ENCODE measurements around the gene PLA1A. TPM values are rescaled to one million over a fixed set of nuclear protein-coding genes. Genes with fewer than 3 reads are reported as not detected.

Gene PLA1A
- total RNA-seq, 1 donor from 2014 or later, result not detected

Other genes starting within 250 kb of the PLA1A start
- 45.9 TPM for gene TMEM39A, start 134.3 kb upstream of the PLA1A start, total RNA-seq
- gene POGLUT1, start 128.9 kb upstream of the PLA1A start, total RNA-seq, result 6.8 TPM
- 33.9 TPM for gene TIMMDC1, start 99.3 kb upstream of the PLA1A start, total RNA-seq
- 1.0 TPM for gene CD80, start 38.3 kb upstream of the PLA1A start, total RNA-seq
- 5.2 TPM for gene ADPRH, start 18.4 kb upstream of the PLA1A start, total RNA-seq
- gene POPDC2, start 62.7 kb downstream of the PLA1A start, total RNA-seq, result 13.6 TPM
- gene COX17, start 79.5 kb downstream of the PLA1A start, total RNA-seq, result 24.5 TPM
- under 0.01 TPM for gene CFAP91, start 105.1 kb downstream of the PLA1A start, total RNA-seq
- under 0.01 TPM for gene NR1I2, start 184.2 kb downstream of the PLA1A start, total RNA-seq